ENCODE data around the gene RAB12. TPM values are rescaled to one million over a fixed set of nuclear protein-coding genes. Genes with fewer than 3 reads are reported as not detected.

Gene RAB12
- total and polyA plus RNA-seq, 2 of the 8 experiments (the other 6 are each of a cell fraction or from before 2014, with no cell fraction given), result 19.7 to 45.9 TPM

DNA sequence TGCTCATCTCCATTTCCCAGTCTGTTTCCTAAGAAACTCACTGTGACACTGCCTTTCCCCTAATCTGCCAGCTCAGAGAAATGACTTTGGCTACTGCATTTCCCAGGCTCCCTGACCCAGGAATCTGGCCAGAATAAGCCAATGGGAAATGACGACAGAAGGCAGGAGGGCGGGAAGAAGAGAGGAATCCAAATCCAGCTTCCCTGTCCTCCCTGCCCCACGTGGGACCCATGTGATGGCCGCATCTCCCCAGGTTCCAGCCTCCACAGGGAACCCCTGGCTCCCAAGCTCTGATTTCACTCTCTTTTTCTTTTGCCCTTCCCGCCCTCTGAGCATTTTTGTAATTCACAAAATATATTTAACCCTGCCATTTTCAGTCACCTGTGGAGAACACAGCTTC is 37.8 kb upstream of the RAB12 start:
- no peak overlapping the region for H3K4me3 ChIP-seq (ENCODE audit: extremely low read depth in 1 of 4, insufficient read depth in 2 of 4, low read depth in 3 of 4, low read length in 4 of 4)
- no peak overlapping the region for H4K5ac ChIP-seq (ENCODE audit: insufficient read length, low read depth, low read length)
- no peak overlapping the region for H2AK5ac ChIP-seq (ENCODE audit: low read depth, low read length)
- no peak overlapping the region for H3K23ac ChIP-seq (ENCODE audit: insufficient read length)
- no peak overlapping the region for H2AFZ ChIP-seq (ENCODE audit: low read length)
- no peaks in the 10 kb centered on the region for H3K23me2 ChIP-seq (ENCODE audit: low read depth, low read length)
- no peak overlapping the region for H3K4ac ChIP-seq (replicated peaks; ENCODE audit: insufficient read length, low read depth, low read length)
- TF ChIP-seq RAD21 (IDR thresholded peaks at IDR 0.05 in 1 of 2, conservative IDR thresholded peaks at IDR 0.05 in 1 of 2; ENCODE audit: low read depth in 2 of 2, low read length in 2 of 2) (no peak), JUN (IDR thresholded peaks at IDR 0.05; ENCODE audit: low read depth, low read length) (no peak), E2F6 (IDR thresholded peaks at IDR 0.05) (peak; percentile 94), MAX (IDR thresholded peaks at IDR 0.05) (peak; percentile 74), KDM4A (IDR thresholded peaks at IDR 0.05; ENCODE audit: low read depth, low read length, severe bottlenecking) (no peak), SAP30 (IDR thresholded peaks at IDR 0.05; ENCODE audit: insufficient read depth, insufficient replicate concordance, low read length) (no peak), TEAD4 (IDR thresholded peaks at IDR 0.05; ENCODE audit: low read depth, low read length) (no peak), SIN3A (conservative IDR thresholded peaks at IDR 0.05 in 1 of 2, IDR thresholded peaks at IDR 0.05 in 1 of 2; ENCODE audit: low read depth in 1 of 2, low read length in 2 of 2) (no peak), HDAC2 (IDR thresholded peaks at IDR 0.05; ENCODE audit: borderline replicate concordance in 1 of 2, low read depth in 2 of 2, low read length in 2 of 2) (no peak), EZH2 (IDR thresholded peaks at IDR 0.05; ENCODE audit: low read depth, low read length, severe bottlenecking) (no peak), ASH2L (IDR thresholded peaks at IDR 0.05; ENCODE audit: low read length) (no peak), CTBP2 (IDR thresholded peaks at IDR 0.05; ENCODE audit: borderline replicate concordance, insufficient read depth, insufficient read length, low read length) (no peak)
- no peak overlapping the region for H3K9ac ChIP-seq (replicated peaks in 1 of 4; ENCODE audit: extremely low read depth in 1 of 4, low read depth in 3 of 4, low read length in 3 of 4)
- 88% methylated on average over 5 of the region's 5 CpGs; no CpG with 5 or more reads in 1 of the 2 experiments for WGBS, 2 experiments (ENCODE audit: extremely low coverage in 1 of 2, insufficient coverage in 1 of 2, insufficient read length in 1 of 2, insufficient replicate concordance in 2 of 2, low coverage in 1 of 2, low lambda C conversion rate in 2 of 2, missing lambda C conversion rate in 1 of 2)
- H3K9me3 ChIP-seq (ENCODE audit: insufficient read depth in 2 of 2, low read depth in 1 of 2, low read length in 1 of 2), result no peaks in the 10 kb centered on the region
- CTCF ChIA-PET (ENCODE audit: partially characterized antibody), result interaction anchor here (0.7 kb wide), 2 partner anchors 90 to 1083 kb away, joined by 3 to 4 read pairs; no protein-coding TSS in a partner anchor
- H3K79me2 ChIP-seq (ENCODE audit: control insufficient read depth in 1 of 2, insufficient read depth in 2 of 2, low read length in 2 of 2), result no peaks in the 10 kb centered on the region
- no peaks in the 10 kb centered on the region for H3K4me1 ChIP-seq (replicated peaks in 1 of 4; ENCODE audit: control insufficient read depth in 3 of 4, insufficient read depth in 4 of 4, low read length in 3 of 4)
- H3K27ac ChIP-seq (ENCODE audit: low read depth, low read length), result no peak overlapping the region
- H3K36me3 ChIP-seq (ENCODE audit: control insufficient read depth in 2 of 4, insufficient read depth in 4 of 4, low read length in 3 of 4), result no peaks in the 10 kb centered on the region
- H3K18ac ChIP-seq (ENCODE audit: extremely low read depth, low read length), result no peak overlapping the region
- no peak overlapping the region for H2BK20ac ChIP-seq (ENCODE audit: low read length)
- POLR2A ChIA-PET (ENCODE audit: partially characterized antibody), result no interaction called here
- H3K14ac ChIP-seq (ENCODE audit: insufficient read length), result no peak overlapping the region
- FAIRE-seq (no peak), DNase-seq (ENCODE audit: low read depth in 1 of 2, low spot score in 2 of 2) (no peak)
- no peak overlapping the region for H2BK15ac ChIP-seq (ENCODE audit: low read length)
- H3K56ac ChIP-seq (replicated peaks; ENCODE audit: insufficient read length, low read depth, low read length), result no peak overlapping the region
- H4K91ac ChIP-seq (replicated peaks; ENCODE audit: insufficient read length, low read length), result no peak overlapping the region
- no peak overlapping the region for H2BK12ac ChIP-seq (ENCODE audit: low read depth, low read length)
- H4K20me1 ChIP-seq (replicated peaks in 1 of 2; ENCODE audit: control insufficient read depth in 1 of 2, insufficient read depth in 2 of 2, low read length in 2 of 2), result no peaks in the 10 kb centered on the region
- no peaks in the 10 kb centered on the region for H3K27me3 ChIP-seq (replicated peaks in 1 of 4; ENCODE audit: control insufficient read depth in 3 of 4, extremely low read depth in 1 of 4, insufficient read depth in 3 of 4, low read length in 3 of 4)
- no peak overlapping the region for H2BK120ac ChIP-seq (replicated peaks; ENCODE audit: low read depth, low read length)
- H4K8ac ChIP-seq (ENCODE audit: extremely low read depth, insufficient read depth, low read length), result peak overlapping the region; percentile 80; the same call in 1 of the 2 replicates
- no peak overlapping the region for H2BK5ac ChIP-seq (ENCODE audit: low read depth, low read length)
- H3K4me2 ChIP-seq (ENCODE audit: insufficient read depth in 1 of 2, low read depth in 2 of 2, low read length in 2 of 2), result no peak overlapping the region
- H3K79me1 ChIP-seq (ENCODE audit: low read depth, low read length), result no peaks in the 10 kb centered on the region
